IMR-90 (cell line): ENCODE results near the gene ARL8B. TPM values are rescaled to one million over a fixed set of nuclear protein-coding genes. Genes with fewer than 3 reads are reported as not detected.

Experiments
- ATAC-seq: fragments of 200-7000 bp; cut with Tn5 transposase; 2 replicates; pipeline ENCODE4 v1.9.1; 2020; ENCODE audit warnings: low read depth, mild to moderate bottlenecking, moderate library complexity
- BruUV-seq: library from RNA; stranded (reverse); fragments of 400-500 nt; replicated peaks from 2 replicates; lab custom pipeline; 2021; lab: Mats Ljungman, UMichigan
- CTCF ChIA-PET: fragments of 300-600 bp; formaldehyde crosslinking; extraction: SDS; loops from one replicate; lab custom pipeline; 2021; ENCODE audit warnings: antibody characterized with exemption; lab: Yijun Ruan, JAX
- POLR2A ChIA-PET: fragments of 300-600 bp; sonication (Branson Sonifier 250); formaldehyde crosslinking; loops from one replicate; lab custom pipeline; 2022; ENCODE audit warnings: antibody characterized with exemption; ENCODE audit not compliant: unreplicated experiment; lab: Charles Lee
- DNase-seq: peaks from one replicate; pipeline ENCODE4 v3.0.0; 2013
- H2AFZ ChIP-seq: replicated peaks from 2 replicates; pipeline ENCODE3; 2013; ENCODE audit warnings: low read length, mild to moderate bottlenecking; ENCODE audit not compliant: poor library complexity
- H2AK5ac ChIP-seq: 2 replicates; pipeline ENCODE4 v1.6.1; 2013; ENCODE audit warnings: low read depth, low read length, inconsistent platforms
- H2AK9ac ChIP-seq: replicated peaks from 2 replicates; pipeline ENCODE3; 2013; ENCODE audit warnings: mild to moderate bottlenecking, low read depth, low read length, moderate library complexity; ENCODE audit not compliant: poor library complexity
- H2BK120ac ChIP-seq: 2 replicates; pipeline ENCODE4 v1.6.1; 2013; ENCODE audit warnings: low read depth, low read length, inconsistent platforms
- H2BK15ac ChIP-seq: 3 replicates; pipeline ENCODE4 v1.6.1; 2013; ENCODE audit warnings: low read depth, low read length, inconsistent platforms
- H2BK20ac ChIP-seq: 2 replicates; pipeline ENCODE4 v1.6.1; 2013; ENCODE audit warnings: low read depth, mild to moderate bottlenecking, inconsistent platforms, low read length, moderate library complexity
- H2BK5ac ChIP-seq: 2 replicates; pipeline ENCODE4 v1.6.1; 2013; ENCODE audit warnings: mild to moderate bottlenecking, low read depth, low read length, inconsistent platforms; ENCODE audit not compliant: poor library complexity, severe bottlenecking
- H3K14ac ChIP-seq: replicated peaks from 2 replicates; pipeline ENCODE4 v1.6.1; 2013; ENCODE audit warnings: low read depth, low read length, inconsistent platforms
- H3K18ac ChIP-seq: 2 replicates; pipeline ENCODE4 v1.6.1; 2013; ENCODE audit warnings: low read depth, low read length, control low read depth
- H3K23ac ChIP-seq: 2 replicates; pipeline ENCODE4 v1.6.1; 2013; ENCODE audit warnings: low read depth, low read length, inconsistent platforms
- H3K27ac ChIP-seq: 2 replicates; pipeline ENCODE4 v1.5.1; 2013; ENCODE audit warnings: mild to moderate bottlenecking, control low read depth, low read length; ENCODE audit not compliant: insufficient read depth
- H3K27me3 ChIP-seq: 2 replicates; pipeline ENCODE4 v1.6.1; 2013; ENCODE audit warnings: low read length; ENCODE audit not compliant: control insufficient read depth, insufficient read depth
- H3K36me3 ChIP-seq: 2 replicates; pipeline ENCODE4 v1.6.1; 2013; ENCODE audit warnings: low read length, mixed read lengths; ENCODE audit not compliant: control insufficient read depth, insufficient read depth
- H3K4ac ChIP-seq: 2 replicates; pipeline ENCODE4 v1.6.1; 2013; ENCODE audit warnings: low read depth, low read length, inconsistent platforms
- H3K4me1 ChIP-seq: 2 replicates; pipeline ENCODE4 v1.6.1; 2013; ENCODE audit warnings: low read length, mixed read lengths; ENCODE audit not compliant: control insufficient read depth, insufficient read depth
- H3K4me2 ChIP-seq: 2 replicates; pipeline ENCODE4 v1.6.1; 2013; ENCODE audit warnings: low read depth, mild to moderate bottlenecking, control low read depth, low read length, moderate library complexity
- H3K4me3 ChIP-seq: 2 replicates; pipeline ENCODE4 v1.5.1; 2013; ENCODE audit warnings: low read depth, mild to moderate bottlenecking, control low read depth, low read length, moderate library complexity; ENCODE audit not compliant: insufficient read depth
- H3K56ac ChIP-seq: 2 replicates; pipeline ENCODE4 v1.6.1; 2013; ENCODE audit warnings: low read length, inconsistent platforms; ENCODE audit not compliant: insufficient read depth; ENCODE audit errors: extremely low read depth
- H3K79me1 ChIP-seq, 2 experiments: 2 replicates each; pipeline ENCODE4 v1.6.1; 2013; ENCODE audit warnings: low read length in 2 of 2, inconsistent platforms in 1 of 2, low read depth in 1 of 2
- H3K9ac ChIP-seq: 2 replicates; pipeline ENCODE4 v1.6.1; 2013; ENCODE audit warnings: low read depth, low read length, control low read depth
- H3K9me1 ChIP-seq: 2 replicates; pipeline ENCODE4 v1.6.1; 2013; ENCODE audit warnings: low read length, inconsistent platforms; ENCODE audit not compliant: insufficient read depth
- H3K9me3 ChIP-seq: 2 replicates; pipeline ENCODE4 v1.6.1; 2013; ENCODE audit warnings: low read length; ENCODE audit not compliant: control insufficient read depth, insufficient read depth
- H4K20me1 ChIP-seq: 2 replicates; pipeline ENCODE4 v1.6.1; 2013; ENCODE audit warnings: low read length, inconsistent platforms; ENCODE audit not compliant: insufficient read depth
- H4K5ac ChIP-seq: 2 replicates; pipeline ENCODE4 v1.6.1; 2013; ENCODE audit warnings: mild to moderate bottlenecking, low read depth, low read length, control low read depth
- H4K8ac ChIP-seq, 2 experiments: 2 replicates each; pipeline ENCODE4 v1.6.1; 2013; ENCODE audit warnings: low read depth in 2 of 2, low read length in 2 of 2, control low read depth in 1 of 2, inconsistent platforms in 1 of 2
- H4K91ac ChIP-seq: 2 replicates; pipeline ENCODE4 v1.6.1; 2013; ENCODE audit warnings: low read depth, low read length, inconsistent platforms; ENCODE audit not compliant: insufficient read depth
- CEBPB ChIP-seq: IDR thresholded peaks from 2 replicates; pipeline ENCODE4 v1.6.1; 2012; ENCODE audit warnings: low read depth, low read length, improper control_type of control experiment
- POLR2A ChIP-seq: IDR thresholded peaks from 2 replicates; pipeline ENCODE4 v1.6.1; 2012; ENCODE audit warnings: mild to moderate bottlenecking, low read depth, low read length
- WGBS, 2 experiments: methylation state at CpG; one replicate each; pipeline versions ENCODE4 v1.1.5 to v1.1.7; 2013; ENCODE audit warnings: missing lambda C conversion rate in 2 of 2; ENCODE audit not compliant: insufficient read length in 1 of 2; ENCODE audit errors: extremely low coverage in 2 of 2; 5-methylcytosine and 5-hydroxymethylcytosine counted together
- dilution Hi-C: fragments of 300-500 bp; cut with HindIII; formaldehyde crosslinking; loops from one replicate; pipeline ENCODE4 v1.14.3; 2018; ENCODE audit warnings: low sequenced_read_pairs; ENCODE audit not compliant: unreplicated experiment
- in situ Hi-C: fragments of 300-500 bp; cut with MboI; formaldehyde crosslinking; loops from 3 replicates; pipeline ENCODE4 v1.14.3; 2019; ENCODE audit warnings: low sequenced_read_pairs, inconsistent platforms, mixed read lengths
- intact Hi-C: fragments of 100-400 bp; cut with micrococcal nuclease; formaldehyde crosslinking; loops from 2 replicates; pipeline ENCODE4 v1.10.0; 2022
- polyA plus RNA-seq, 3 experiments: library from polyadenylated mRNA; depleted of rRNA; stranded (reverse); fragments of >200 nt; gene quantifications; 2 replicates each; pipeline ENCODE4 v1.2.3, GENCODE V29; 2012; ENCODE audit warnings: low replicate concordance in 1 of 3
- total RNA-seq: library from RNA; depleted of rRNA; stranded (reverse); fragments of >200 nt; gene quantifications from 2 replicates; pipeline ENCODE4 v1.2.3, GENCODE V29; 2012

ARL8B gene
- total and polyA plus RNA-seq, 2 of the 4 experiments (the other 2 are of a cell fraction) = 32.3 to 47.0 TPM

- no peak overlapping the region for H2AFZ ChIP-seq
- DNase-seq (no peak), ATAC-seq (no peak)
- H2BK120ac ChIP-seq = no peak overlapping the region
- H3K23ac ChIP-seq = no peak overlapping the region
- H3K4me2 ChIP-seq = no peak overlapping the region
- H2AK5ac ChIP-seq = no peak overlapping the region
- intact Hi-C loops (no loop called here), in situ Hi-C loops (no loop called here), dilution Hi-C loops (no loop called here)
- no peak overlapping the region for H4K91ac ChIP-seq
- 86% methylated on average over 4 of the region's 5 CpGs; no CpG with 5 or more reads in 1 of the 2 experiments for WGBS, 2 experiments
- no peak overlapping the region for H3K56ac ChIP-seq
- peaks cover 68% of the 10 kb centered on the region for H3K36me3 ChIP-seq
- no peak overlapping the region for H2AK9ac ChIP-seq
- H3K4me3 ChIP-seq = no peak overlapping the region
- H4K5ac ChIP-seq = no peak overlapping the region
- H3K27me3 ChIP-seq = no peaks in the 10 kb centered on the region
- no peak overlapping the region for H3K14ac ChIP-seq
- no peak overlapping the region for H3K18ac ChIP-seq
- no peak overlapping the region for H3K4ac ChIP-seq
- H3K9ac ChIP-seq = no peak overlapping the region
- no peaks in the 10 kb centered on the region for H3K4me1 ChIP-seq
- H3K27ac ChIP-seq = no peak overlapping the region
- H4K20me1 ChIP-seq = no peaks in the 10 kb centered on the region
- no peak overlapping the region for H2BK20ac ChIP-seq
- peaks cover 8% of the 10 kb centered on the region; the same call in 1 of the 2 replicates for H3K9me1 ChIP-seq
- no TSS peak for BruUV-seq
- H2BK15ac ChIP-seq = no peak overlapping the region
- H3K79me1 ChIP-seq = peaks cover 16 to 18% of the 10 kb centered on the region in 2 experiments; a peak in 3 of 4 replicates
- CTCF ChIA-PET = interaction anchor here (0.6 kb wide), 1 partner anchor 123 kb away, joined by 4 read pairs; no protein-coding TSS in a partner anchor
- TF ChIP-seq POLR2A = no peak
- no peak for TF ChIP-seq CEBPB
- POLR2A ChIA-PET = interaction anchor here (0.5 kb wide), 1 partner anchor 23 kb away, joined by 3 read pairs; the partner anchor contains the start of gene EDEM1
- H3K9me3 ChIP-seq = no peaks in the 10 kb centered on the region
- no peak overlapping the region for H4K8ac ChIP-seq
- H2BK5ac ChIP-seq = no peak overlapping the region
These were observed 88.8 kb downstream of the ARL8B start for GRCh38 chr3:5210926-5211325.
